Thoracic aorta (tissue), 2 donors: ENCODE results near the gene SGCD. TPM values are rescaled to one million over a fixed set of nuclear protein-coding genes. Genes with fewer than 3 reads are reported as not detected.

Source experiments
- ATAC-seq: fragments of 150-250 bp; one replicate; pipeline ENCODE4 v1.8.0; 2017; ENCODE audit warnings: low read depth; ENCODE audit not compliant: insufficient number of reproducible peaks, low FRiP score
- DNase-seq: peaks from one replicate; pipeline ENCODE4 v3.0.0-alpha.2; 2020; ENCODE audit warnings: low spot score
- H3K27ac ChIP-seq, 2 donors: fragments of 200-600 bp; sonication (generic); 1 replicate in 1 of 2; 2 replicates in 1 of 2; pipeline ENCODE4 v1.5.1; 2016; ENCODE audit warnings: mild to moderate bottlenecking in 2 of 2, moderate library complexity in 2 of 2
- H3K27me3 ChIP-seq: fragments of 200-600 bp; sonication (generic); replicated peaks from 2 replicates; pipeline ENCODE4 v1.6.0; 2016; ENCODE audit warnings: mild to moderate bottlenecking; ENCODE audit not compliant: insufficient read depth
- H3K36me3 ChIP-seq: fragments of 200-600 bp; sonication (generic); one replicate; pipeline ENCODE4 v1.5.1; 2016
- H3K4me1 ChIP-seq, 2 donors: fragments of 200-600 bp; sonication (generic); 1 replicate in 1 of 2; 2 replicates in 1 of 2; pipeline versions ENCODE4 v1.5.1 to v1.6.0; 2016; ENCODE audit warnings: low read depth in 2 of 2, mild to moderate bottlenecking in 1 of 2; ENCODE audit not compliant: control insufficient read depth in 1 of 2
- H3K4me3 ChIP-seq: fragments of 200-600 bp; sonication (generic); 2 replicates; pipeline ENCODE4 v1.5.1; 2016; ENCODE audit warnings: mild to moderate bottlenecking
- H3K9me3 ChIP-seq: fragments of 200-600 bp; sonication (generic); 2 replicates; pipeline ENCODE4 v1.5.1; 2016
- CTCF ChIP-seq: fragments of 200-600 bp; sonication (generic); IDR thresholded peaks from one replicate; pipeline ENCODE4 v1.5.1; 2019; ENCODE audit warnings: antibody characterized with exemption
- total RNA-seq, 2 donors: library from RNA; depleted of rRNA; stranded (reverse); fragments of >200 nt; gene quantifications; one replicate each; pipeline versions ENCODE4 v1.1.0 to v1.2.3, GENCODE V29; 2016

The SGCD gene
- total RNA-seq, 2 donors from 2014 or later = 20.4 to 40.3 TPM

- Histone ChIP-seq H3K4me3 (no peak overlapping the region), H3K9me3 (no peaks in the 10 kb centered on the region), H3K36me3 (no peaks in the 10 kb centered on the region), H3K27ac (no peak overlapping the region), H3K4me1 (no peaks in the 10 kb centered on the region), H3K27me3 (no peaks in the 10 kb centered on the region)
- ATAC-seq (no peak), DNase-seq (no peak)
- no peak for TF ChIP-seq CTCF
These were observed 377.2 kb downstream of the SGCD start for GRCh38 chr5:156704139-156704538.

- no peak for TF ChIP-seq CTCF
- ATAC-seq (no peak), DNase-seq (no peak)
- H3K9me3 ChIP-seq = no peaks in the 10 kb centered on the region
- H3K36me3 ChIP-seq = no peaks in the 10 kb centered on the region
- no peaks in the 10 kb centered on the region for H3K4me1 ChIP-seq
- H3K4me3 ChIP-seq = no peak overlapping the region
- H3K27me3 ChIP-seq = no peaks in the 10 kb centered on the region
- H3K27ac ChIP-seq = no peak overlapping the region
These were observed 379.7 kb downstream of the SGCD start for GRCh38 chr5:156706631-156707030.

GRCh38 chr5:156707750-156708149 lies 380.8 kb downstream of the SGCD start:
- Histone ChIP-seq H3K9me3 (no peaks in the 10 kb centered on the region), H3K27ac (no peak overlapping the region), H3K27me3 (no peaks in the 10 kb centered on the region), H3K36me3 (no peaks in the 10 kb centered on the region), H3K4me1 (no peaks in the 10 kb centered on the region), H3K4me3 (no peak overlapping the region)
- TF ChIP-seq CTCF = no peak
- ATAC-seq (no peak), DNase-seq (no peak)

GRCh38 chr5:156715287-156715686 lies 388.3 kb downstream of the SGCD start:
- Histone ChIP-seq H3K9me3 (no peaks in the 10 kb centered on the region), H3K27ac (no peak overlapping the region), H3K4me1 (no peaks in the 10 kb centered on the region), H3K27me3 (no peaks in the 10 kb centered on the region), H3K36me3 (no peaks in the 10 kb centered on the region), H3K4me3 (no peak overlapping the region)
- TF ChIP-seq CTCF = no peak
- no peak for ATAC-seq
- no peak for DNase-seq

- H3K27ac ChIP-seq = no peak overlapping the region
- H3K4me1 ChIP-seq = no peaks in the 10 kb centered on the region
- ATAC-seq = no peak
- no peak for TF ChIP-seq CTCF
- H3K9me3 ChIP-seq = no peaks in the 10 kb centered on the region
- DNase-seq = no peak
- H3K27me3 ChIP-seq = no peaks in the 10 kb centered on the region
- no peaks in the 10 kb centered on the region for H3K36me3 ChIP-seq
- H3K4me3 ChIP-seq = no peak overlapping the region
These were observed 389.8 kb downstream of the SGCD start for GRCh38 chr5:156716591-156717380.
